GM12873 (cell line): ENCODE data around the gene C6orf62.

Source experiments
- CTCF ChIP-seq: IDR thresholded peaks from 2 replicates; pipeline ENCODE4 v1.5.1; 2012; ENCODE audit warnings: low read depth, mild to moderate bottlenecking, moderate library complexity, low read length, control low read depth; ENCODE audit not compliant: insufficient read depth; ENCODE audit errors: missing control alignments

C6orf62 gene

DNA sequence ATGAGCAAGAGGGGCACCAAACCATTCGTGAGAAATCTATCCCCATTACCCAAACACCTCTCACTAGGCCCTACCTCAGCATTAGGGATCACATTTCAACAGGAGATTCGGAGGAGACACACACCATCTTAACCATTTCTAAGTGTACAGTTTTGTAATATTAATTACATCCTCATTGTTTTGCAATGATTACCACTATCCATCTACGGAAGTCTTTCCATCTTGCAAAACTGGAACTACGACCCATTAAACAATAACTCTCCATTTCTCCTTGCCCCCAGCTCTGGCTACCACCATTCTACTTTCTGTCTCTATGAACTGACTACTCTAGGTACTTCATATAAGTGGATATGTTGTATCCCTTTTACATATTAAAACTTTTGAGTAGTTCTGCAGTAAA, 32.0 kb downstream of the C6orf62 start:
- TF ChIP-seq CTCF, result no peak

- TF ChIP-seq CTCF, result no peak
Measured at GRCh38 chr6:24686408-24686807, 32.5 kb downstream of the C6orf62 start.

- no peak for TF ChIP-seq CTCF
Measured at GRCh38 chr6:24683297-24684296, 35.4 kb downstream of the C6orf62 start.

GRCh38 chr6:24680582-24680981, 38.4 kb downstream of the C6orf62 start:
- TF ChIP-seq CTCF, result no peak

GRCh38 chr6:24673625-24674024, 45.3 kb downstream of the C6orf62 start:
- TF ChIP-seq CTCF, result no peak

DNA sequence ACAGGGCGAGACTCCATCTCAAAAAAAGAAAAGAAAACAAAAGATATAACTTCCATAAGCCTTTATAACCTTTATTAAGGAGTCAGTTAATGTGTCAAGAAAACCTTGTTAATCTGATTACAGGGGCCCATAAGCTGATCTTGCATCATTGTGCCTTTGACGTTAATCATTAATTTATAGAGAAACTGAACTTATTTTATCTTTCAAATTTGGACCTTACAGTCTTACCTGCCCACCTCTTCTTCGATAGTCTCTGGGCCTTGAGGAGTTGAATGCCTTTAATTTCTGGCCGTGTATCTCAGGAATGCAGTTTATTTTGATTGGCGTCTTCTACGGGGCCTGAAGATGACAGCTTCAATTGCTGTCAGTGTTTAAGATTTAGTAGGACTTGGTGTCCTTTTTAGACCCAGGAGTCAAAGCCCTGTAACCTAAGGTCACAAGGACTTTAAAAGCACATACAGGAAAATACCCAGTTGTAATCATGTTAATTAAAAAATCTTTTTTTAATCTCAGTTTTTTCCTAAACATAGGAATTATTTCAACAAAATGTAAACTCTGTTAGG, 46.3 kb downstream of the C6orf62 start:
- TF ChIP-seq CTCF, result no peak

DNA sequence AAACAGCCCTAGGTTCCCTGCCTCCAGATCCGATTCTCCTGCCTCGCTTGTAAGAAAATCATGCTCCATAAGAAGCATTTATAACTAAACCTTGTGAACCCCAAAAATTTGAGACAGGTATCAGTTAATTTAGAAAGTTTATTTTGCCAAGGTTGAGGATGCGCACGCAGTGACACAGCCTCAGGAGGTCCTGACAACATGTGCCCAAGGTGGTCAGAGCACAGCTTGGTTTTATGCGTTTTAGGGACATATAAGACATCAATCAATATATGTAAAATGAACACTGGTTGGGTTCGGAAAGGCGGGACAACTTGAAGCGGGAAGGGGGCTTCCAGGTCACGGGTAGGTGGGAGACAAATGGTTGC, 50.0 kb downstream of the C6orf62 start:
- no peak for TF ChIP-seq CTCF
